Measurements from ENCODE around the gene GLG1. TPM values are rescaled to one million over a fixed set of nuclear protein-coding genes. Genes with fewer than 3 reads are reported as not detected.

Gene GLG1
- polyA plus RNA-seq, 1 donor from 2014 or later: 36.6 TPM

- H3K9ac ChIP-seq (ENCODE audit: low read length): no peak overlapping the region
Observed at GRCh38 chr16:74461826-74462225, 145.1 kb downstream of the GLG1 start.

GRCh38 chr16:74460542-74460941 is 146.4 kb downstream of the GLG1 start:
- Histone ChIP-seq H3K79me2 (replicated peaks; ENCODE audit: insufficient read depth, low read length) (no peaks in the 10 kb centered on the region), H3F3A (ENCODE audit: insufficient read depth, low read length, poor library complexity, severe bottlenecking) (no peaks in the 10 kb centered on the region), H4K20me1 (ENCODE audit: insufficient read depth) (no peaks in the 10 kb centered on the region), H3K36me3 (ENCODE audit: insufficient read depth, low read length) (no peaks in the 10 kb centered on the region), H3K9me2 (ENCODE audit: insufficient read depth, low read length) (no peaks in the 10 kb centered on the region), H2AFZ (ENCODE audit: low read depth, low read length) (no peak overlapping the region), H3K9me3 (ENCODE audit: low read length) (no peaks in the 10 kb centered on the region), H3K4me3 (ENCODE audit: low read length) (no peak overlapping the region), H3K27ac (ENCODE audit: low read length) (no peak overlapping the region), H3K27me3 (ENCODE audit: insufficient read depth, low read depth, low read length) (no peaks in the 10 kb centered on the region), H3K9ac (ENCODE audit: low read length) (no peak overlapping the region), H3K4me2 (ENCODE audit: low read length) (no peak overlapping the region)
- TF ChIP-seq TAF1 (IDR thresholded peaks at IDR 0.05; ENCODE audit: low read depth) (no peak), EP300 (conservative IDR thresholded peaks at IDR 0.05; ENCODE audit: poor library complexity, severe bottlenecking) (no peak), RAD21 (conservative IDR thresholded peaks at IDR 0.05) (no peak), MXI1 (conservative IDR thresholded peaks at IDR 0.05; ENCODE audit: poor library complexity, severe bottlenecking) (no peak), SMC3 (conservative IDR thresholded peaks at IDR 0.05; ENCODE audit: poor library complexity) (no peak), CTCF (IDR thresholded peaks at IDR 0.05; ENCODE audit: poor library complexity, severe bottlenecking) (no peak), POLR2AphosphoS5 (IDR thresholded peaks at IDR 0.05) (no peak), EZH2 (IDR thresholded peaks at IDR 0.05; ENCODE audit: borderline replicate concordance, insufficient read depth, low read length, poor library complexity, severe bottlenecking) (no peak)

More at GRCh38 chr16:74461826-74462225, 145.1 kb downstream of the GLG1 start:
- TF ChIP-seq EZH2 (IDR thresholded peaks at IDR 0.05; ENCODE audit: borderline replicate concordance, insufficient read depth, low read length, poor library complexity, severe bottlenecking) (no peak), REST (IDR thresholded peaks at IDR 0.05; ENCODE audit: borderline replicate concordance) (no peak), RAD21 (conservative IDR thresholded peaks at IDR 0.05) (no peak), CTCF (IDR thresholded peaks at IDR 0.05; ENCODE audit: poor library complexity, severe bottlenecking) (no peak), SMC3 (conservative IDR thresholded peaks at IDR 0.05; ENCODE audit: poor library complexity) (no peak), EP300 (conservative IDR thresholded peaks at IDR 0.05; ENCODE audit: poor library complexity, severe bottlenecking) (no peak), MXI1 (conservative IDR thresholded peaks at IDR 0.05; ENCODE audit: poor library complexity, severe bottlenecking) (no peak), POLR2AphosphoS5 (IDR thresholded peaks at IDR 0.05) (no peak), TAF1 (IDR thresholded peaks at IDR 0.05; ENCODE audit: low read depth) (no peak)
- H2AFZ ChIP-seq (ENCODE audit: low read depth, low read length): no peak overlapping the region
- no peak overlapping the region for H3K4me3 ChIP-seq (ENCODE audit: low read length)
- no peak overlapping the region for H3K4me2 ChIP-seq (ENCODE audit: low read length)
- H3F3A ChIP-seq (ENCODE audit: insufficient read depth, low read length, poor library complexity, severe bottlenecking): no peaks in the 10 kb centered on the region
- H3K9me3 ChIP-seq (ENCODE audit: low read length): no peaks in the 10 kb centered on the region
- no peak overlapping the region for H3K27ac ChIP-seq (ENCODE audit: low read length)
- no peaks in the 10 kb centered on the region for H3K79me2 ChIP-seq (replicated peaks; ENCODE audit: insufficient read depth, low read length)
- no peaks in the 10 kb centered on the region for H4K20me1 ChIP-seq (ENCODE audit: insufficient read depth)
- H3K36me3 ChIP-seq (ENCODE audit: insufficient read depth, low read length): no peaks in the 10 kb centered on the region
- H3K27me3 ChIP-seq (ENCODE audit: insufficient read depth, low read depth, low read length): no peaks in the 10 kb centered on the region
- H3K9me2 ChIP-seq (ENCODE audit: insufficient read depth, low read length): no peaks in the 10 kb centered on the region

Data from neural cell (in vitro differentiated cells).